H1 (cell line): ENCODE data around the gene SHH. TPM values are rescaled to one million over a fixed set of nuclear protein-coding genes. Genes with fewer than 3 reads are reported as not detected.

Experiments
- CTCF ChIA-PET: fragments of 300-600 bp; sonication (Branson Sonifier 250); formaldehyde crosslinking; loops from one replicate; lab custom pipeline; 2021; ENCODE audit not compliant: partially characterized antibody; lab: Charles Lee
- POLR2A ChIA-PET: fragments of 300-600 bp; sonication (Branson Sonifier 250); formaldehyde crosslinking; loops from one replicate; lab custom pipeline; 2021; ENCODE audit warnings: inconsistent platforms; ENCODE audit not compliant: partially characterized antibody; lab: Charles Lee
- DNase-seq, 2 experiments: peaks; one replicate each; pipeline versions ENCODE4 v3.0.0 to v3.0.0-alpha.2; 2010 to 2022; ENCODE audit warnings: low spot score in 2 of 2, low read depth in 1 of 2, mixed read lengths in 1 of 2
- FAIRE-seq: peaks from 2 replicates; lab custom pipeline; 2011; peaks lifted over from hg19 to GRCh38; lab: Jason Lieb, UNC
- H2AFZ ChIP-seq: 2 replicates; pipeline ENCODE4 v1.8.1; 2012; ENCODE audit warnings: low read length, inconsistent platforms
- H2AK5ac ChIP-seq: 2 replicates; pipeline ENCODE4 v1.6.1; 2013; ENCODE audit warnings: low read depth, low read length
- H2BK120ac ChIP-seq: replicated peaks from 2 replicates; pipeline ENCODE3; 2013; ENCODE audit warnings: low read depth, low read length, inconsistent platforms
- H2BK12ac ChIP-seq: 2 replicates; pipeline ENCODE4 v1.6.1; 2013; ENCODE audit warnings: low read depth, low read length
- H2BK15ac ChIP-seq: 2 replicates; pipeline ENCODE4 v1.6.1; 2013; ENCODE audit warnings: low read length
- H2BK20ac ChIP-seq: 2 replicates; pipeline ENCODE4 v1.6.1; 2013; ENCODE audit warnings: low read length
- H2BK5ac ChIP-seq: 2 replicates; pipeline ENCODE4 v1.6.1; 2013; ENCODE audit warnings: low read depth, low read length
- H3K14ac ChIP-seq: 2 replicates; pipeline ENCODE4 v1.6.1; 2013; ENCODE audit warnings: inconsistent platforms; ENCODE audit not compliant: insufficient read length
- H3K18ac ChIP-seq: 2 replicates; pipeline ENCODE4 v1.6.1; 2013; ENCODE audit warnings: low read length; ENCODE audit errors: extremely low read depth
- H3K23ac ChIP-seq: 2 replicates; pipeline ENCODE4 v1.6.1; 2013; ENCODE audit warnings: inconsistent platforms; ENCODE audit not compliant: insufficient read length
- H3K23me2 ChIP-seq: 2 replicates; pipeline ENCODE4 v1.6.1; 2013; ENCODE audit warnings: low read depth, low read length
- H3K27ac ChIP-seq: 2 replicates; pipeline ENCODE4 v1.6.1; 2011; ENCODE audit warnings: low read depth, low read length, inconsistent platforms
- H3K27me3 ChIP-seq, 4 experiments: replicated peaks in 1 of 4; 1 replicate in 1 of 4; 2 replicates in 3 of 4; pipeline versions ENCODE4 v1.6.1 to v1.8.1; 2011 to 2013; ENCODE audit warnings: low read length in 3 of 4, mild to moderate bottlenecking in 3 of 4, inconsistent platforms in 2 of 4, mixed read lengths in 2 of 4, moderate library complexity in 1 of 4; ENCODE audit not compliant: control insufficient read depth in 3 of 4, insufficient read depth in 3 of 4; ENCODE audit errors: extremely low read depth in 1 of 4
- H3K36me3 ChIP-seq, 4 experiments: 2 replicates each; pipeline versions ENCODE4 v1.6.1 to v1.8.1; 2011 to 2013; ENCODE audit warnings: mild to moderate bottlenecking in 4 of 4, low read length in 3 of 4, moderate library complexity in 2 of 4, control low read depth in 1 of 4, inconsistent platforms in 1 of 4; ENCODE audit not compliant: insufficient read depth in 4 of 4, control insufficient read depth in 2 of 4
- H3K4ac ChIP-seq: replicated peaks from 2 replicates; pipeline ENCODE3; 2013; ENCODE audit warnings: low read length, low read depth, mixed read lengths, inconsistent platforms; ENCODE audit not compliant: insufficient read length
- H3K4me1 ChIP-seq, 4 experiments: replicated peaks in 1 of 4; 1 replicate in 1 of 4; 2 replicates in 3 of 4; pipeline versions ENCODE4 v1.6.1 to v1.8.1; 2011 to 2013; ENCODE audit warnings: low read length in 3 of 4, inconsistent platforms in 2 of 4, mixed read lengths in 1 of 4; ENCODE audit not compliant: insufficient read depth in 4 of 4, control insufficient read depth in 3 of 4
- H3K4me2 ChIP-seq, 2 experiments: 2 replicates each; pipeline versions ENCODE4 v1.6.1 to v1.8.1; 2011 to 2013; ENCODE audit warnings: low read depth in 2 of 2, low read length in 2 of 2, control low read depth in 1 of 2, inconsistent platforms in 1 of 2, mild to moderate bottlenecking in 1 of 2; ENCODE audit not compliant: insufficient read depth in 1 of 2
- H3K4me3 ChIP-seq, 4 experiments: fragments of 200-600, 300-600 bp in 1 of 4; sonication (generic), shearing (Covaris generic), sonication (Bioruptor Twin) in 1 of 4; 2 replicates each; pipeline versions ENCODE4 v1.5.1 to v1.8.1; 2011 to 2016; ENCODE audit warnings: low read length in 4 of 4, low read depth in 3 of 4, control low read depth in 2 of 4, inconsistent platforms in 2 of 4, mild to moderate bottlenecking in 2 of 4, mixed read lengths in 1 of 4, moderate library complexity in 1 of 4; ENCODE audit not compliant: insufficient read depth in 2 of 4; ENCODE audit errors: extremely low read depth in 1 of 4
- H3K56ac ChIP-seq: replicated peaks from 2 replicates; pipeline ENCODE3; 2013; ENCODE audit warnings: low read depth, mild to moderate bottlenecking, mixed read lengths, low read length, inconsistent platforms; ENCODE audit not compliant: insufficient read length
- H3K79me1 ChIP-seq: 2 replicates; pipeline ENCODE4 v1.6.1; 2013; ENCODE audit warnings: low read depth, low read length, control low read depth
- H3K79me2 ChIP-seq, 2 experiments: 2 replicates each; pipeline versions ENCODE4 v1.6.1 to v1.8.1; 2012 to 2013; ENCODE audit warnings: low read length in 2 of 2, mild to moderate bottlenecking in 2 of 2, inconsistent platforms in 1 of 2; ENCODE audit not compliant: insufficient read depth in 2 of 2, control insufficient read depth in 1 of 2
- H3K9ac ChIP-seq, 4 experiments: replicated peaks in 1 of 4; 1 replicate in 1 of 4; 2 replicates in 3 of 4; pipeline versions ENCODE4 v1.6.1 to v1.8.1; 2011 to 2013; ENCODE audit warnings: low read depth in 3 of 4, low read length in 3 of 4, control low read depth in 2 of 4, mild to moderate bottlenecking in 2 of 4, moderate library complexity in 2 of 4, inconsistent platforms in 1 of 4; ENCODE audit errors: extremely low read depth in 1 of 4
- H3K9me3 ChIP-seq, 2 experiments: 2 replicates each; pipeline versions ENCODE4 v1.6.1 to v1.8.1; 2012 to 2013; ENCODE audit warnings: mild to moderate bottlenecking in 2 of 2, moderate library complexity in 2 of 2, control low read depth in 1 of 2, inconsistent platforms in 1 of 2, low read depth in 1 of 2, low read length in 1 of 2, mixed read lengths in 1 of 2; ENCODE audit not compliant: insufficient read depth in 2 of 2
- H4K20me1 ChIP-seq, 2 experiments: replicated peaks in 1 of 2; 2 replicates each; pipeline versions ENCODE3 to v1.8.1; 2011 to 2013; ENCODE audit warnings: inconsistent platforms in 2 of 2, low read length in 2 of 2, mild to moderate bottlenecking in 1 of 2; ENCODE audit not compliant: insufficient read depth in 2 of 2, control insufficient read depth in 1 of 2
- H4K5ac ChIP-seq: 2 replicates; pipeline ENCODE4 v1.6.1; 2013; ENCODE audit warnings: low read length, low read depth, mixed read lengths, inconsistent platforms; ENCODE audit not compliant: insufficient read length
- H4K8ac ChIP-seq: 2 replicates; pipeline ENCODE4 v1.8.0; 2013; ENCODE audit warnings: mild to moderate bottlenecking, moderate library complexity, low read length, inconsistent platforms; ENCODE audit not compliant: insufficient read depth; ENCODE audit errors: extremely low read depth
- H4K91ac ChIP-seq: replicated peaks from 2 replicates; pipeline ENCODE3; 2013; ENCODE audit warnings: low read length, mixed read lengths, inconsistent platforms; ENCODE audit not compliant: insufficient read length
- EGR1 ChIP-seq: IDR thresholded peaks from 2 replicates; pipeline ENCODE4 v1.6.1; 2011; ENCODE audit warnings: low read depth, low read length, borderline replicate concordance
- POLR2AphosphoS5 ChIP-seq: IDR thresholded peaks from 2 replicates; pipeline ENCODE4 v1.6.1; 2011; ENCODE audit warnings: low read depth, low read length
- WGBS, 2 experiments: shearing (Covaris generic) in 1 of 2; methylation state at CpG; one replicate each; pipeline versions ENCODE4 v1.1.6 to v1.1.7; 2013 to 2015; ENCODE audit warnings: low lambda C conversion rate in 2 of 2, mixed read lengths in 2 of 2, inconsistent platforms in 1 of 2, low coverage in 1 of 2, missing lambda C conversion rate in 1 of 2; ENCODE audit not compliant: insufficient replicate concordance in 2 of 2, insufficient coverage in 1 of 2, insufficient read length in 1 of 2; ENCODE audit errors: extremely low coverage in 1 of 2, missing lambda C conversion rate in 1 of 2; 5-methylcytosine and 5-hydroxymethylcytosine counted together
- polyA plus RNA-seq, 7 experiments: library from polyadenylated mRNA; depleted of rRNA in 3 of 7; stranded (reverse) in 5 of 7; unstranded in 2 of 7; fragments of >200 nt in 5 of 7; fragments of 200-250 nt in 2 of 7; gene quantifications; 1 replicate in 5 of 7; 2 replicates in 1 of 7; 4 replicates in 1 of 7; pipeline versions ENCODE4 v1.2.1 to v1.2.3, GENCODE V29; 2011 to 2013; ENCODE audit warnings: missing spikeins in 2 of 7, mixed read lengths in 2 of 7
- total RNA-seq: library from RNA; stranded (reverse); fragmentation: NEBNext Ultra II Directional; extraction: Animal tissue kit (Norgen Biotek cat#: 25700); gene quantifications from 2 replicates; pipeline ENCODE4 v1.2.1, GENCODE V29; 2021

The SHH gene
- total and polyA plus RNA-seq, 2 of the 8 experiments (the other 6 are each of a cell fraction or from before 2014, with no cell fraction given) = not detected

- Histone ChIP-seq H3K4ac (no peak overlapping the region), H4K20me1 (peaks cover 0 to 5% of the 10 kb centered on the region in 2 experiments), H3K14ac (no peak overlapping the region), H4K91ac (no peak overlapping the region), H3K4me1 (peaks cover 0 to 4% (median 2%) of the 10 kb centered on the region in 4 experiments; a peak in 2 of 7 replicates), H3K27me3 (peaks cover 0 to 17% (median 9%) of the 10 kb centered on the region in 4 experiments; a peak in 5 of 7 replicates), H3K4me2 (no peak overlapping the region), H2BK15ac (no peak overlapping the region), H3K23ac (no peak overlapping the region), H2AK5ac (no peak overlapping the region), H3K23me2 (no peaks in the 10 kb centered on the region; the same call in 1 of the 2 replicates), H2BK12ac (no peak overlapping the region), H4K8ac (no peak overlapping the region), H2BK5ac (no peak overlapping the region), H2BK120ac (no peak overlapping the region), H3K4me3 (no peak overlapping the region), H3K56ac (no peak overlapping the region), H3K18ac (no peak overlapping the region), H2BK20ac (no peak overlapping the region), H3K79me1 (no peaks in the 10 kb centered on the region), H3K9ac (no peak overlapping the region), H3K36me3 (peaks cover 0 to 1% (median 0%) of the 10 kb centered on the region in 4 experiments; a peak in 1 of 8 replicates), H4K5ac (no peak overlapping the region), H3K79me2 (no peaks in the 10 kb centered on the region), H3K27ac (no peak overlapping the region), H2AFZ (no peak overlapping the region), H3K9me3 (no peaks in the 10 kb centered on the region)
- DNase-seq = no peak
- ChIA-PET POLR2A (no interaction called here), CTCF (interaction anchor here (1.2 kb wide), 1 partner anchor 17 kb away, joined by 6 read pairs; no protein-coding TSS in a partner anchor)
- TF ChIP-seq POLR2AphosphoS5 (0 out of 2 replicates have a peak, but pooled peaks have one; percentile 41), EGR1 (no peak)
- FAIRE-seq = no peak
- 91% methylated on average over 10 of the region's 10 CpGs; no CpG with 5 or more reads in 1 of the 2 experiments for WGBS, 2 experiments
Measured at GRCh38 chr7:155785536-155785935, 26.7 kb downstream of the SHH start.
